Endothelial cell (in vitro differentiated cells): ENCODE data around the gene SERPINB13. TPM values are rescaled to one million over a fixed set of nuclear protein-coding genes. Genes with fewer than 3 reads are reported as not detected.

Source experiments
- DNase-seq: peaks from one replicate; pipeline ENCODE4 v3.0.0; 2021; ENCODE audit warnings: low spot score
- H3K27ac Mint-ChIP-seq: one replicate; pipeline ENCODE4 v1.8.0; 2021; ENCODE audit warnings: mixed read lengths, inconsistent platforms; ENCODE audit not compliant: unreplicated experiment
- H3K27me3 Mint-ChIP-seq: one replicate; pipeline ENCODE4 v1.8.0; 2021; ENCODE audit warnings: mild to moderate bottlenecking, moderate library complexity, mixed read lengths, inconsistent platforms; ENCODE audit not compliant: unreplicated experiment
- H3K36me3 Mint-ChIP-seq: one replicate; pipeline ENCODE4 v1.8.0; 2021; ENCODE audit warnings: mild to moderate bottlenecking, low read depth, mixed read lengths, inconsistent platforms; ENCODE audit not compliant: unreplicated experiment
- H3K4me1 Mint-ChIP-seq: one replicate; pipeline ENCODE4 v1.8.0; 2021; ENCODE audit warnings: mild to moderate bottlenecking, mixed read lengths, inconsistent platforms; ENCODE audit not compliant: unreplicated experiment
- H3K4me3 Mint-ChIP-seq: one replicate; pipeline ENCODE4 v1.8.0; 2021; ENCODE audit warnings: mild to moderate bottlenecking, mixed read lengths, inconsistent platforms; ENCODE audit not compliant: unreplicated experiment
- H3K9me3 Mint-ChIP-seq: one replicate; pipeline ENCODE4 v1.8.0; 2021; ENCODE audit warnings: mixed read lengths, inconsistent platforms; ENCODE audit not compliant: unreplicated experiment
- CTCF ChIP-seq: fragments of 200-600 bp; sonication (generic); IDR thresholded peaks from one replicate; pipeline ENCODE4 v1.5.0; 2021; ENCODE audit warnings: antibody characterized with exemption; ENCODE audit not compliant: unreplicated experiment
- total RNA-seq: library from RNA; stranded (reverse); fragmentation: NEBNext Ultra II Directional; extraction: Animal tissue kit (Norgen Biotek cat#: 25700); gene quantifications from one replicate; pipeline ENCODE4 v1.2.1, GENCODE V29; 2021; ENCODE audit not compliant: unreplicated experiment

The SERPINB13 gene
- total RNA-seq, 1 donor from 2014 or later: not detected

- Mint-ChIP-seq H3K9me3 (no peaks in the 10 kb centered on the region), H3K4me3 (no peak overlapping the region), H3K36me3 (no peaks in the 10 kb centered on the region), H3K4me1 (no peaks in the 10 kb centered on the region), H3K27ac (no peak overlapping the region), H3K27me3 (no peaks in the 10 kb centered on the region)
- TF ChIP-seq CTCF: no peak
- no peak for DNase-seq
Measured at GRCh38 chr18:63570721-63571120, 16.4 kb upstream of the SERPINB13 start.

GRCh38 chr18:63575681-63576080 lies 11.5 kb upstream of the SERPINB13 start:
- no peak for DNase-seq
- Mint-ChIP-seq H3K4me3 (no peak overlapping the region), H3K27me3 (no peaks in the 10 kb centered on the region), H3K36me3 (no peaks in the 10 kb centered on the region), H3K27ac (no peak overlapping the region), H3K9me3 (no peaks in the 10 kb centered on the region), H3K4me1 (no peaks in the 10 kb centered on the region)
- TF ChIP-seq CTCF: no peak

GRCh38 chr18:63578357-63578958 lies 8.7 kb upstream of the SERPINB13 start:
- peak; percentile 63 for DNase-seq
- Mint-ChIP-seq H3K36me3 (no peaks in the 10 kb centered on the region), H3K4me1 (no peaks in the 10 kb centered on the region), H3K9me3 (no peaks in the 10 kb centered on the region), H3K27ac (no peak overlapping the region), H3K4me3 (no peak overlapping the region), H3K27me3 (peaks cover 1% of the 10 kb centered on the region)
- peak; percentile 84 for TF ChIP-seq CTCF

- DNase-seq: no peak
- no peak overlapping the region for H3K4me3 Mint-ChIP-seq
- no peaks in the 10 kb centered on the region for H3K4me1 Mint-ChIP-seq
- H3K27me3 Mint-ChIP-seq: peaks cover 1% of the 10 kb centered on the region
- H3K27ac Mint-ChIP-seq: no peak overlapping the region
- H3K36me3 Mint-ChIP-seq: no peaks in the 10 kb centered on the region
- no peak for TF ChIP-seq CTCF
- no peaks in the 10 kb centered on the region for H3K9me3 Mint-ChIP-seq
Measured at GRCh38 chr18:63579616-63580015, 7.5 kb upstream of the SERPINB13 start.

GRCh38 chr18:63585988-63586387 lies 1.2 kb upstream of the SERPINB13 start:
- no peaks in the 10 kb centered on the region for H3K9me3 Mint-ChIP-seq
- TF ChIP-seq CTCF: no peak
- H3K4me1 Mint-ChIP-seq: no peaks in the 10 kb centered on the region
- no peaks in the 10 kb centered on the region for H3K36me3 Mint-ChIP-seq
- no peak for DNase-seq
- no peak overlapping the region for H3K4me3 Mint-ChIP-seq
- H3K27ac Mint-ChIP-seq: no peak overlapping the region
- peaks cover 3% of the 10 kb centered on the region for H3K27me3 Mint-ChIP-seq
